ENCODE results near the gene RNF167. TPM values are rescaled to one million over a fixed set of nuclear protein-coding genes. Genes with fewer than 3 reads are reported as not detected.

Gene RNF167
- total RNA-seq, result 15.3 TPM
- 119 TPM for polyA plus RNA-seq

DNA sequence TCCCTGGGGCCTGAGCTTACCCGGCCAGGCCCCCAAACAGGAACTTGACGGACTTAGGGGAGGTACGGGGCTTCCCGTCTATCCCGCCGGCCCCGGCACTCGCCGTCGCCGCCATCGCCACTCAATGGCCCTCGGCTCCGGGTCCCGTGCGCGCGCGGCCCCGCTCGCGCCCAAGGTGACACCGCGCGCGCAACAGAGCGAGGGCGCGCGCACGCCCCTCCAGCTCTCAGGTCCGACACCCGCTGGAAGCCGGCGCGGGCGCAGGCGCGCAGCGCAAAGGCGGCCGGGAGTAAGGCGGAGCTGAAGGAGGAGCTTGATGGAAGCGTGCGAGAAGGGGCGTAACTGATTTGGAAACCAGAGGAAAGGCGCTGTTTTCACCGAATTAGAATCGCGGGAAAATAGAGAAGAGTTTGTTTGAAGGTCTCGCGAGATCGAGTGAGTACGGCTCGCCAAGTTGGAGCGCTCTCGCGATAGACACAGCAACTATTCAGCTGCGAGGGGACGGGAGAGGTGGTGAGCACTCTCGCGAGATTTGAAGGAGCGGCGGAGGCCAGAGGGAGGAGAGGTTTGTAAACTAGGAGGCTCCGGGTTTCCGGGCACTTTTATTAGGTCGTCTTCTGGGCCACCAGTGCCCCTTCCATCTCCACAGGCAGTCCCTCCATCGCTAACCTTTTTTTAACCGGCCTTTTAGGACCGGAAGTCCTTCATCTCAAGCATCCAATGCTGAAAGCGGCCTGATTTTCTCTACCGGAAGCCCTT, at the start of gene RNF167, which contains the start of gene SLC25A11:
Gene RNF167 (plus strand): TSS at position 473 of the 759 bp plus-strand sequence. CDS start 642 bp downstream, outside the sequence.
Gene SLC25A11 (minus strand): TSS at position 251 of the 759 bp plus-strand sequence. CDS start 136 bp downstream, at position 115.
- H3K27ac ChIP-seq (ENCODE audit: low read depth), result peak within 1 kb of the TSS; percentile 94
- WGBS, result under 1% methylated on average over 72 of the region's 72 CpGs
- DNase-seq (ENCODE audit: extremely low spot score), result peak; percentile 100
- peaks cover 3% of the 10 kb centered on the region for H3K36me3 ChIP-seq (ENCODE audit: insufficient read depth)
- peak within 1 kb of the TSS; percentile 76 for H3K4me3 ChIP-seq (ENCODE audit: low read depth, low read length)
- no peaks in the 10 kb centered on the region for H3K4me1 ChIP-seq (ENCODE audit: insufficient read depth)

DNA sequence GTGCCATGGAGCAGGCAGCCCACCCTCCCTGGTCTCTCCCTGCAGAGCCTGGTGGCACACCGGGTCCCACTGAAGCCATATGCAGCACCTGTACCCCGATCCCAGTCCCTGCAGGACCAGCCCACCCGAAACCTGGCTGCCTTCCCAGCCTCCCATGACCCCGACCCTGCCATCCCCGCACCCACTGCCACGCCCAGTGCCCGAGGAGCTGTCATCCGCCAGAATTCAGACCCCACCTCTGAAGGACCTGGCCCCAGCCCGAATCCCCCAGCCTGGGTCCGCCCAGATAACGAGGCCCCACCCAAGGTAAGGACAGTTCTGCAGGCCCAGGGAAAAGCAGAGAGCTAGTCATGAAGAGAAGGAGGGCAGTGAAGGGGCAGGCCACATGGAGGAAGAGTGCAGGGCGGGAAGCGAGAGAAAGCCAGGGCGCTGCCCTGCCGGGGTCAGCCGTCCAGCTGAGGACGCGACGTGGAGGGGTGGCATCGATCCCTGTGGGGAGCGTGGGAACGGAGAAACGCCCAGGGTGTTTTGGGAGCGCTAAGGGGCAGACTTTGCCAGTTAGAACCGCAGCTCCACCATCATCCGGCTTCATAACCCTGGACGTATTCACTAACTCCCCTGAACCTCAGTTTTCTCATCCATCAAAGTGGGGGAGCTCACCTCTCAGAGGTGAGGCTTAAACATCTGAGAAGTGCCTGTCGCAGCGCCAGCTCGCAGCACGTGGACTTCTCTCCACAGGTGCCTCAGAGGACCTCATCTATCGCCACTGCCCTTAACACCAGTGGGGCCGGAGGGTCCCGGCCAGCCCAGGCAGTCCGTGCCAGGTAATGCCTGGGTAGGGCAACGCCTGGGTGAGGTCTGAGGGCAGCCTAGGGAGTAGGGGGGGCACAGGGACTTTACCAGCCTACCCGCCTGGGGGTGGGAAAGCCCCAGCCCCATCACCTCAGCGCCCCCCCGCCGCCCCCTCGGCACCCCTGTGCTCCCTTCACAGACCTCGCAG, 48.4 kb upstream of the RNF167 start:
- Histone ChIP-seq H3K27ac (ENCODE audit: low read depth) (no peak overlapping the region), H3K36me3 (ENCODE audit: insufficient read depth) (peaks cover 3% of the 10 kb centered on the region), H3K4me1 (ENCODE audit: insufficient read depth) (no peaks in the 10 kb centered on the region), H3K4me3 (ENCODE audit: low read depth, low read length) (no peak overlapping the region)
- WGBS, result 94% methylated on average over 42 of the region's 42 CpGs
- DNase-seq (ENCODE audit: extremely low spot score), result no peak

DNA sequence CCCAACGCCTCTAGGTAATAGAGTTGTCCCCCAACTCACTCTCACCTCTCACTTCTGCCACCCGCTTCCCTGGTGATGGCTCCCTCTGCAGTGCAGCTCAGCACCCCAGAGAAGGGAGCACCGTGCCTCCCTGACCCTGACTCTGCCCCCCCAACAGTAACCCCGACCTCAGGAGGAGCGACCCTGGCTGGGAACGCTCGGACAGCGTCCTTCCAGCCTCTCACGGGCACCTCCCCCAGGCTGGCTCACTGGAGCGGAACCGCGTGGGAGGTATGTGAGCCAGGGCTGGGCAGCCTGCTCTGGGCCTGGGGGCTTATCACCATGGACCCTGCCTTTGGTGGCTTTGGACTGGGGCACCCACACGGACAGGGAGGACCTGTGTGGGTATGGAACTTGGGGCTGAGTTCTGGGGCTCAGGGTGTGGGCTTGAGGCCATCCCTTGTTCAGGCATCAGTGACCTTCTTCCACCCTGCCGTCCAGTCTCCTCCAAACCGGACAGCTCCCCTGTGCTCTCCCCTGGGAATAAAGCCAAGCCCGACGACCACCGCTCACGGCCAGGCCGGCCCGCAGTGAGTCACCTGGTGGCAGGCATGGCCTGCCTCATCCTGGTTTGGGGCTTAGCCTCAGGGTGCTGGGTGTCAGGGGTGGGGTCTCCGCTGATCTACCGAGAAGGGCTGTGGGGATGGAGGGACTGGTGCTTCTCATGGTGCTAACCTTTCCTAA, 47.4 kb upstream of the RNF167 start:
- Histone ChIP-seq H3K4me3 (ENCODE audit: low read depth, low read length) (no peak overlapping the region), H3K36me3 (ENCODE audit: insufficient read depth) (peaks cover 3% of the 10 kb centered on the region), H3K4me1 (ENCODE audit: insufficient read depth) (no peaks in the 10 kb centered on the region), H3K27ac (ENCODE audit: low read depth) (no peak overlapping the region)
- 84% methylated on average over 23 of the region's 23 CpGs for WGBS
- DNase-seq (ENCODE audit: extremely low spot score), result no peak

DNA sequence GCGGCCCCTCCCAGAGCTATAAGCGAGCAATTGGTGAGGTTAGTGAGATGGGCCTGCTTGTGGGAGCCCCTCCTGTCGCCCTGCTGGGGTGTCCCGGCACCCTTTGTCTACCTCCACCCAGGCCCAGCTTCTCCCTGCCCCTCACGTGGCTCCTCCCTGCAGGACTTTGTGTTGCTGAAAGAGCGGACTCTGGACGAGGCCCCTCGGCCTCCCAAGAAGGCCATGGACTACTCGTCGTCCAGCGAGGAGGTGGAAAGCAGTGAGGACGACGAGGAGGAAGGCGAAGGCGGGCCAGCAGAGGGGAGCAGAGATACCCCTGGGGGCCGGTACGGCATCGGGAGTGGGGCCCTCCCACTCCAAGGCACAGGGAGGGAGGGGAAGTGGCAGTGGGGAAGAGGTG, 46.8 kb upstream of the RNF167 start:
- H3K4me3 ChIP-seq (ENCODE audit: low read depth, low read length), result no peak overlapping the region

DNA sequence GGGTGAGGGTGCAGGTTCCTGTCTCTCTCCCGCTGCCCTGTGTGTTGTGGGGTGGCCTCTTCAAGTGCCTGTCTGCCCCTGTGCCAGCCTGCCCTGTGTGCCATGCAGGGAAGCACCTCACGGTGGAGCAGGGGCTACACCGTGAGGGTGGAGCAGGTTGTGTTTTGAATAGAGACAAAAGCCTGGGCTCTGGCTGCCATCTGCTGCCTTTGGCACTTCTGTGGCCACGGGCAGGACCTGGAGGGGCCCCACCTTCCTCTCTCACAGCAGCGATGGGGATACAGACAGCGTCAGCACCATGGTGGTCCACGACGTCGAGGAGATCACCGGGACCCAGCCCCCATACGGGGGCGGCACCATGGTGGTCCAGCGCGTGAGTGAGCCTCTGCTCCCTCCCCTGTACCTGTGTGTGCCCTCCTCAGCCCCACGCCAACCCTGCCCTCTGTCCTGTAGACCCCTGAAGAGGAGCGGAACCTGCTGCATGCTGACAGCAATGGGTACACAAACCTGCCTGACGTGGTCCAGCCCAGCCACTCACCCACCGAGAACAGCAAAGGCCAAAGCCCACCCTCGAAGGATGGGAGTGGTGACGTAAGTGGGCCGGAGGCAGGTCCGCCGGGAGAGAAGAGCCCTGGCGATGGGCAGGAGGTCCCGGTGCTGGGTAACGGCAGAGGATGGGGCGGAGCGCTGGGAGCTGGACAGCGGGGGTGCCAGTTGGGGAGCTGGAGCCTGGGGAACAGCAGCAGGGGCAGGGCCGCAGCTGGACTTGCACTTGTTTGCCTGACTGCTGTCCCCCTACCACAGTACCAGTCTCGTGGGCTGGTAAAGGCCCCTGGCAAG, 46.1 kb upstream of the RNF167 start:
- Histone ChIP-seq H3K36me3 (ENCODE audit: insufficient read depth) (peaks cover 3% of the 10 kb centered on the region), H3K27ac (ENCODE audit: low read depth) (no peak overlapping the region)
- 88% methylated on average over 31 of the region's 31 CpGs for WGBS

More for the DNA sequence above, 46.8 kb upstream of the RNF167 start:
- H3K36me3 ChIP-seq (ENCODE audit: insufficient read depth), result peaks cover 3% of the 10 kb centered on the region
- no peak overlapping the region for H3K27ac ChIP-seq (ENCODE audit: low read depth)
- WGBS, result 91% methylated on average over 18 of the region's 18 CpGs
- no peak for DNase-seq (ENCODE audit: extremely low spot score)
- no peaks in the 10 kb centered on the region for H3K4me1 ChIP-seq (ENCODE audit: insufficient read depth)

DNA sequence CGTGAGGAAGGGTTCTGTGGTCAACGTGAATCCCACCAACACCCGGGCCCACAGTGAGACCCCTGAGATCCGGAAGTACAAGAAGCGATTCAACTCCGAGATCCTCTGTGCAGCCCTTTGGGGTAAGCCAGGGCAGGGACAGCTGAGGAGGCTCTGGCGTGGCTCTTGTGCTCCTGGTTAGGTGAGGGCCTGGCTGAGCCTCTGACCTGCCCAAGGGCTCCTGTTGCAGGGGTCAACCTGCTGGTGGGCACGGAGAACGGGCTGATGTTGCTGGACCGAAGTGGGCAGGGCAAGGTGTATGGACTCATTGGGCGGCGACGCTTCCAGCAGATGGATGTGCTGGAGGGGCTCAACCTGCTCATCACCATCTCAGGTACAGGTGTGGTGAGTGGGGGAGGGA, 44.9 kb upstream of the RNF167 start:
- Histone ChIP-seq H3K27ac (ENCODE audit: low read depth) (no peak overlapping the region), H3K36me3 (ENCODE audit: insufficient read depth) (peaks cover 3% of the 10 kb centered on the region), H3K4me3 (ENCODE audit: low read depth, low read length) (no peak overlapping the region), H3K4me1 (ENCODE audit: insufficient read depth) (no peaks in the 10 kb centered on the region)
- DNase-seq (ENCODE audit: extremely low spot score), result no peak
- 94% methylated on average over 13 of the region's 13 CpGs for WGBS

More for the DNA sequence above, 46.1 kb upstream of the RNF167 start:
- Histone ChIP-seq H3K4me3 (ENCODE audit: low read depth, low read length) (no peak overlapping the region), H3K4me1 (ENCODE audit: insufficient read depth) (no peaks in the 10 kb centered on the region)
- DNase-seq (ENCODE audit: extremely low spot score), result no peak

DNA sequence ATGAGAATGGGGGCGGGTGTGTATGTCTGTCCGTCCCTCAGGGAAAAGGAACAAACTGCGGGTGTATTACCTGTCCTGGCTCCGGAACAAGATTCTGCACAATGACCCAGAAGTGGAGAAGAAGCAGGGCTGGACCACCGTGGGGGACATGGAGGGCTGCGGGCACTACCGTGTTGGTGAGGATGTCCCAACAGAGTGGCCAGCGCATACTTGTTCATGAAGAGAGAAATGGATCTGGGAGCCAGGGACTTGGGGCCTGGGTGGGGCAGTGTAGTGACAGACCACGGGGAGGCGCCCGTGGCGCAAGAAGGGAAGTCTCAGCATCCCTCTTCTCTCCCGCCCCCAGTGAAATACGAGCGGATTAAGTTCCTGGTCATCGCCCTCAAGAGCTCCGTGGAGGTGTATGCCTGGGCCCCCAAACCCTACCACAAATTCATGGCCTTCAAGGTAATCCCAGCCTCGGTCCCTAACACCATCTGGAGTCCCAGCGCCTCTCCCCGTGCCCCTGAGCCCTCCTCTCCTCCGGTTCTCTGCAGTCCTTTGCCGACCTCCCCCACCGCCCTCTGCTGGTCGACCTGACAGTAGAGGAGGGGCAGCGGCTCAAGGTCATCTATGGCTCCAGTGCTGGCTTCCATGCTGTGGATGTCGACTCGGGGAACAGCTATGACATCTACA, 44.3 kb upstream of the RNF167 start:
- 74% methylated on average over 27 of the region's 27 CpGs for WGBS
- no peaks in the 10 kb centered on the region for H3K4me1 ChIP-seq (ENCODE audit: insufficient read depth)
- H3K27ac ChIP-seq (ENCODE audit: low read depth), result no peak overlapping the region
- H3K4me3 ChIP-seq (ENCODE audit: low read depth, low read length), result no peak overlapping the region
- DNase-seq (ENCODE audit: extremely low spot score), result no peak
- peaks cover 3% of the 10 kb centered on the region for H3K36me3 ChIP-seq (ENCODE audit: insufficient read depth)

DNA sequence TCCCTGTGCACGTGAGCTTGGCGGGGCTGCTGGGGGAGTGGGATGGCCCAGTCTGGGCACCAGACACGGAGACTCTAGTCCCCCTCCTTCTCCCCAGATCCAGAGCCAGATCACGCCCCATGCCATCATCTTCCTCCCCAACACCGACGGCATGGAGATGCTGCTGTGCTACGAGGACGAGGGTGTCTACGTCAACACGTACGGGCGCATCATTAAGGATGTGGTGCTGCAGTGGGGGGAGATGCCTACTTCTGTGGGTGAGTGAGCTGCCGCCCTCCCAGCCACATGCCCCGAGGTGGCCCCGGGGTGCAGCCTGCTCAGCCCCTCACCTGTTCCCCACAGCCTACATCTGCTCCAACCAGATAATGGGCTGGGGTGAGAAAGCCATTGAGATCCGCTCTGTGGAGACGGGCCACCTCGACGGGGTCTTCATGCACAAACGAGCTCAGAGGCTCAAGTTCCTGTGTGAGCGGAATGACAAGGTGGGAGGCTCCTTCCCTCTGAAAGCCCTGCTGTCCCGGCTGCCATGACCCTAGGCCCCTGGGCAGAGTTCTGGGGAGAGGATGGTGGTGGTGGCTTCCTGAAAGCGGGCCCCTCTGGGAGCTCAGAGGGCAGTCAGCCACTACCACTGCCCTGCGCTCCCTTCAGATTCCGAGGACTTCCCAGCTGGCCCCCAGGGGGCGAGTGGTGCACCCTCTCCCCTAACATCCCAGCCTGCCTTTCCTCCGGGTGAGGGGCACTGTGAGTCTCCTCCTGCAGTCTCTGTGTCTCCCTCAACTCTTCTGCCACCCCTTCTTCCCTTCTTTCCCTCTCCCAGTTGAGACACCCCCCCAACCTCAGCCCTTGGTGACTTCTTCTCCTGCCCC, 43.5 kb upstream of the RNF167 start:
- peaks cover 3% of the 10 kb centered on the region for H3K36me3 ChIP-seq (ENCODE audit: insufficient read depth)
- DNase-seq (ENCODE audit: extremely low spot score), result no peak
- H3K4me1 ChIP-seq (ENCODE audit: insufficient read depth), result no peaks in the 10 kb centered on the region
- 89% methylated on average over 27 of the region's 27 CpGs for WGBS
- no peak overlapping the region for H3K4me3 ChIP-seq (ENCODE audit: low read depth, low read length)
- no peak overlapping the region for H3K27ac ChIP-seq (ENCODE audit: low read depth)

DNA sequence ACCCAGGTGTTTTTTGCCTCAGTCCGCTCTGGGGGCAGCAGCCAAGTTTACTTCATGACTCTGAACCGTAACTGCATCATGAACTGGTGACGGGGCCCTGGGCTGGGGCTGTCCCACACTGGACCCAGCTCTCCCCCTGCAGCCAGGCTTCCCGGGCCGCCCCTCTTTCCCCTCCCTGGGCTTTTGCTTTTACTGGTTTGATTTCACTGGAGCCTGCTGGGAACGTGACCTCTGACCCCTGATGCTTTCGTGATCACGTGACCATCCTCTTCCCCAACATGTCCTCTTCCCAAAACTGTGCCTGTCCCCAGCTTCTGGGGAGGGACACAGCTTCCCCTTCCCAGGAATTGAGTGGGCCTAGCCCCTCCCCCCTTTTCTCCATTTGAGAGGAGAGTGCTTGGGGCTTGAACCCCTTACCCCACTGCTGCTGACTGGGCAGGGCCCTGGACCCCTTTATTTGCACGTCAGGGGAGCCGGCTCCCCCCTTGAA, 42.8 kb upstream of the RNF167 start:
- Histone ChIP-seq H3K4me1 (ENCODE audit: insufficient read depth) (no peaks in the 10 kb centered on the region), H3K27ac (ENCODE audit: low read depth) (no peak overlapping the region), H3K4me3 (ENCODE audit: low read depth, low read length) (no peak overlapping the region), H3K36me3 (ENCODE audit: insufficient read depth) (peaks cover 3% of the 10 kb centered on the region)
- DNase-seq (ENCODE audit: extremely low spot score), result no peak
- WGBS, result 83% methylated on average over 10 of the region's 10 CpGs

DNA sequence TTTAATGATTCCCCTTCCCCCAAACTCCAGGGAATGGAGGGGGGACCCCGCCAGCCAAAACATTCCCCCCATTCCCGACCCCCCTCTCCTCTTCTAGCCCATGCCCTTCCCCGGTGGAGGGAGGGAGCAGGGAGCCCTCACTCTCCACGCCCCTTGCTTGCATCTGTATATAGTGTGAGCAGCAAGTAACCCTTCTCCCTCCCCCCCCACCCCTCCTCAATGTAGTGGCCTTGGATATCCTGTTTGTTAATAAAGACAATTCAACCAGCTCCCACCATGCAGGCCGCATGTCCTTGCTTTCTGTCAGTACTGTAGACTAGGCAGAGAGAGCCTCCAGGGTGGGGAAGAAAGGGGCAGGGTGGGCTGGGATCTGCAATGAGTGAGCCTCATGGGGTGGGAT, 42.3 kb upstream of the RNF167 start:
- no peaks in the 10 kb centered on the region for H3K4me1 ChIP-seq (ENCODE audit: insufficient read depth)
- WGBS, result 89% methylated on average over 5 of the region's 5 CpGs
- no peak overlapping the region for H3K4me3 ChIP-seq (ENCODE audit: low read depth, low read length)
- H3K36me3 ChIP-seq (ENCODE audit: insufficient read depth), result peaks cover 3% of the 10 kb centered on the region
- H3K27ac ChIP-seq (ENCODE audit: low read depth), result no peak overlapping the region
- DNase-seq (ENCODE audit: extremely low spot score), result no peak

DNA sequence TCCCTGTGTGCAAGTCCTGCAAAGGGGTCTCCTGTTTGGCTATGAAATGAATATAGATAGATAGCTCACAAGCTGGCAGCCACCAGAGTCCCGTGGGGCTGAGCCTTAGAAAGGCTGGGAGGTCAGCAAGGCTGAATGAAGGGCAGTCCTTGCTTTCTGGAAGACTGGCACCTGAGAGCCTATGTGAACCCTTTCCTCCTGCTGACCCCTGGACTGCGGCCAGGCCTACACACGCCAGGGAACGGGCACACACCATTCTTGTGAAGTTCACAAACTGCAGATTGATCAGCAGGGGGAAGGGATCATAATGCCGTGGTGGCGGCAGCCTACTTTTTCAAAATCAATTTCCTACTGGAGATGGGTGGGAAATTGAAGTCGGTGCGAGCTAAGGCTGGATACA, 41.7 kb upstream of the RNF167 start:
- H3K4me3 ChIP-seq (ENCODE audit: low read depth, low read length), result no peak overlapping the region
- H3K27ac ChIP-seq (ENCODE audit: low read depth), result no peak overlapping the region
- no peaks in the 10 kb centered on the region for H3K4me1 ChIP-seq (ENCODE audit: insufficient read depth)
- 89% methylated on average over 8 of the region's 8 CpGs for WGBS
- peaks cover 3% of the 10 kb centered on the region for H3K36me3 ChIP-seq (ENCODE audit: insufficient read depth)
- no peak for DNase-seq (ENCODE audit: extremely low spot score)

Data from urinary bladder (tissue), 4 donors.